Liver (tissue), 3 donors: Measurements from ENCODE around the gene SLC26A11.

Experiments
- CTCF ChIP-seq: fragments of 150-350 bp; IDR thresholded peaks from 2 replicates; pipeline ENCODE4 v1.5.1; 2017; ENCODE audit warnings: improper control_type of control experiment, low read depth, low read length; ENCODE audit not compliant: missing input control
- MAX ChIP-seq: IDR thresholded peaks from 2 replicates; pipeline ENCODE4 v1.6.1; 2016; ENCODE audit warnings: antibody characterized with exemption
- TAF1 ChIP-seq: conservative IDR thresholded peaks from 2 replicates; pipeline ENCODE4 v1.6.1; 2016; ENCODE audit warnings: antibody characterized with exemption, mild to moderate bottlenecking
- donor health status: healthy.
- donor health status: healthy.

GRCh38 chr17:80201446-80201845 lies 18.8 kb upstream of the SLC26A11 start:
- TF ChIP-seq TAF1 (no peak), MAX (no peak), CTCF (no peak)
